Prostate gland (tissue), 2 donors: ENCODE measurements around the gene ZNF627. TPM values are rescaled to one million over a fixed set of nuclear protein-coding genes. Genes with fewer than 3 reads are reported as not detected.
"Not testable (repeated sequence)": the region's sequence is repeated elsewhere in the genome, so short reads cannot be mapped to it uniquely, and the experiment has no call there.

ENCODE experiments used
- DNase-seq: peaks from one replicate; pipeline ENCODE4 v3.0.0-alpha.2; 2019; ENCODE audit warnings: low spot score
- H3K27ac ChIP-seq, 2 donors: fragments of 200-600 bp; sonication (generic); 2 replicates each; pipeline ENCODE4 v1.5.1; 2017 to 2019
- H3K27me3 ChIP-seq: fragments of 200-600 bp; sonication (generic); replicated peaks from 2 replicates; pipeline ENCODE4 v1.5.1; 2019; ENCODE audit not compliant: insufficient read depth
- H3K36me3 ChIP-seq, 2 donors: fragments of 200-600 bp; sonication (generic); 1 replicate in 1 of 2; 2 replicates in 1 of 2; pipeline versions ENCODE4 v1.5.1 to v1.8.1; 2017 to 2019
- H3K4me1 ChIP-seq: fragments of 200-600 bp; sonication (generic); replicated peaks from 2 replicates; pipeline ENCODE4 v1.5.1; 2019
- H3K4me3 ChIP-seq, 2 donors: fragments of 200-600 bp; sonication (generic); 2 replicates each; pipeline ENCODE4 v1.5.1; 2017 to 2019
- H3K9me3 ChIP-seq: fragments of 200-600 bp; sonication (generic); 2 replicates; pipeline ENCODE4 v1.5.1; 2017
- POLR2A ChIP-seq: fragments of 450-650 bp; IDR thresholded peaks from one replicate; pipeline ENCODE4 v1.6.1; 2016; ENCODE audit warnings: antibody characterized with exemption, mild to moderate bottlenecking
- POLR2AphosphoS5 ChIP-seq: sonication (generic); formaldehyde crosslinking; IDR thresholded peaks from one replicate; pipeline ENCODE4 v1.6.1; 2017; ENCODE audit warnings: antibody characterized with exemption
- WGBS: methylation state at CpG from one replicate; pipeline ENCODE4 v1.1.5; 2018; 5-methylcytosine and 5-hydroxymethylcytosine counted together
- intact Hi-C: fragments of 100-400 bp; cut with DNase I; formaldehyde crosslinking; loops from one replicate; pipeline ENCODE4 v1.14.2; 2022
- total RNA-seq, 2 donors: library from RNA; depleted of rRNA; stranded (reverse); fragments of >200 nt; gene quantifications; one replicate each; pipeline ENCODE4 v1.1.0, GENCODE V29; 2016
- TF ChIP-seq, protein P1 (sequence below), 4 experiments: fragments of 200-600 bp in 2 of 4; fragments of 450-650 bp in 2 of 4; sonication (generic) in 2 of 4; IDR thresholded peaks; 1 replicate in 3 of 4; 2 replicates in 1 of 4; pipeline ENCODE4 v1.5.1; 2016 to 2019; ENCODE audit warnings: antibody characterized with exemption in 4 of 4, mild to moderate bottlenecking in 2 of 4, moderate library complexity in 2 of 4

Gene ZNF627
- total RNA-seq, 2 donors from 2014 or later: 17.8 to 20.5 TPM

DNA sequence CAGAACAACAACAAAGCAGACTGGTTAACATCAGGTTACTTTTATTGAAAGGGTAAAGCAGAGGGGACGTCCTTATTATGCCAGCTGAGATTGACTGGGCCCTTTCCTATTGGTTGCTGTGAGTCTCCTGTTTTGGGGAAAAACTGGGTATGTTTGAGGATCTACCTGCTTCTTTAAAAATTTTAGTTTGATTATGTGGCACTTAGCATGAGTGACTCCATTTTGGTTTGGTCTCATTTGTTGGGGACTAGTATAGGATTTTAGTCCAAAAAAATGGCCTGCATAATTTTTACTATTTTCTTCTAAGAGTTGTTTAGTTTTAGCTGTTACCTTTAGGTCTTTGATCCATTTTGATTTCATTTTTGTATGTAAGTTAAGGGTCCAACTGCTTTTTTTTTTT, 14.4 kb downstream of the ZNF627 start:
- intact Hi-C loops: no loop called here
- H3K4me1 ChIP-seq: no peaks in the 10 kb centered on the region
- H3K27ac ChIP-seq: no peak overlapping the region
- TF ChIP-seq, protein P1, sequence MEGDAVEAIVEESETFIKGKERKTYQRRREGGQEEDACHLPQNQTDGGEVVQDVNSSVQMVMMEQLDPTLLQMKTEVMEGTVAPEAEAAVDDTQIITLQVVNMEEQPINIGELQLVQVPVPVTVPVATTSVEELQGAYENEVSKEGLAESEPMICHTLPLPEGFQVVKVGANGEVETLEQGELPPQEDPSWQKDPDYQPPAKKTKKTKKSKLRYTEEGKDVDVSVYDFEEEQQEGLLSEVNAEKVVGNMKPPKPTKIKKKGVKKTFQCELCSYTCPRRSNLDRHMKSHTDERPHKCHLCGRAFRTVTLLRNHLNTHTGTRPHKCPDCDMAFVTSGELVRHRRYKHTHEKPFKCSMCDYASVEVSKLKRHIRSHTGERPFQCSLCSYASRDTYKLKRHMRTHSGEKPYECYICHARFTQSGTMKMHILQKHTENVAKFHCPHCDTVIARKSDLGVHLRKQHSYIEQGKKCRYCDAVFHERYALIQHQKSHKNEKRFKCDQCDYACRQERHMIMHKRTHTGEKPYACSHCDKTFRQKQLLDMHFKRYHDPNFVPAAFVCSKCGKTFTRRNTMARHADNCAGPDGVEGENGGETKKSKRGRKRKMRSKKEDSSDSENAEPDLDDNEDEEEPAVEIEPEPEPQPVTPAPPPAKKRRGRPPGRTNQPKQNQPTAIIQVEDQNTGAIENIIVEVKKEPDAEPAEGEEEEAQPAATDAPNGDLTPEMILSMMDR (IDR thresholded peaks at IDR 0.05): no peak
- no peak for TF ChIP-seq POLR2AphosphoS5
- TF ChIP-seq POLR2A: no peak
- DNase-seq: no peak
- H3K36me3 ChIP-seq: peaks cover 0 to 1% of the 10 kb centered on the region in 2 donors
- no peaks in the 10 kb centered on the region for H3K27me3 ChIP-seq
- WGBS: 90% methylated on average over 1 of the region's 1 CpG
- H3K9me3 ChIP-seq: no peaks in the 10 kb centered on the region
- no peak overlapping the region for H3K4me3 ChIP-seq

DNA sequence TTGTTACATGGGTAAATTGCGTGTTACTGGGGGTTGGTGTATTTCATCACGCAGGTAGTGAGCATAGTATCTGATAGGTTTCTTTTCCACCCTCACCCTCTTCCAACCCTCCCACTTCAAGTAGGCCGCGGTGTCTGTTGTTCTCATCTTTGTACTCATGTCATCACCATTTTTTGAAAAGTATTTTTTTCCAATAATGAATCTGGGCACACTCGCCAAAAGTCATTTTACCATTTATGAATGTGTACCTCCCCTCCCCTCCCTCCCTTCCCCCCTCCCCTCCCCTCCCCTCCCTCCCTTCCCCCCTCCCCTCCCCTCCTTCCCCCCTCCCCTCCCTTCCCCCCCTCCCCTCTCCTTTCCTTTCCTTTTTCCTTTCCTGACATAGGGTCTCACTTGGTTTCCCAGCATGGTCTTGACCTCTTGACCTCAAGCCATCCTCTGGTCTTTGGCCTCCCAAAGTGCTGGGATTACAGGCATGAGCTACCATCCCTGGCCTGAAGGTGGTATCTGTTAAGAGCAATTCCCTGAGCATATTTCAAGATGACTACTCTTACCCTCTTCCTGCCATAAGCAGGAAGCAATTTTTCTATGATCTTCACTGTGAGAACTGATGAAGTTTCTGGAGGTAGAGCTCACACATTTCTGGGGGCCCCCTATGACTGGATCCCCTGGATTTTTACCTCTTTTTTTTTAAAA, 15.7 kb downstream of the ZNF627 start:
- TF ChIP-seq POLR2A (no peak), POLR2AphosphoS5 (no peak)
- TF ChIP-seq, protein P1 (IDR thresholded peaks at IDR 0.05): no peak
- Histone ChIP-seq H3K4me1 (no peaks in the 10 kb centered on the region), H3K4me3 (no peak overlapping the region), H3K9me3 (no peaks in the 10 kb centered on the region), H3K27me3 (no peaks in the 10 kb centered on the region), H3K27ac (no peak overlapping the region), H3K36me3 (peaks cover 8 to 13% of the 10 kb centered on the region in 2 donors)
- DNase-seq: no peak
- intact Hi-C loops: no loop called here
- 94% methylated on average over 5 of the region's 5 CpGs for WGBS

DNA sequence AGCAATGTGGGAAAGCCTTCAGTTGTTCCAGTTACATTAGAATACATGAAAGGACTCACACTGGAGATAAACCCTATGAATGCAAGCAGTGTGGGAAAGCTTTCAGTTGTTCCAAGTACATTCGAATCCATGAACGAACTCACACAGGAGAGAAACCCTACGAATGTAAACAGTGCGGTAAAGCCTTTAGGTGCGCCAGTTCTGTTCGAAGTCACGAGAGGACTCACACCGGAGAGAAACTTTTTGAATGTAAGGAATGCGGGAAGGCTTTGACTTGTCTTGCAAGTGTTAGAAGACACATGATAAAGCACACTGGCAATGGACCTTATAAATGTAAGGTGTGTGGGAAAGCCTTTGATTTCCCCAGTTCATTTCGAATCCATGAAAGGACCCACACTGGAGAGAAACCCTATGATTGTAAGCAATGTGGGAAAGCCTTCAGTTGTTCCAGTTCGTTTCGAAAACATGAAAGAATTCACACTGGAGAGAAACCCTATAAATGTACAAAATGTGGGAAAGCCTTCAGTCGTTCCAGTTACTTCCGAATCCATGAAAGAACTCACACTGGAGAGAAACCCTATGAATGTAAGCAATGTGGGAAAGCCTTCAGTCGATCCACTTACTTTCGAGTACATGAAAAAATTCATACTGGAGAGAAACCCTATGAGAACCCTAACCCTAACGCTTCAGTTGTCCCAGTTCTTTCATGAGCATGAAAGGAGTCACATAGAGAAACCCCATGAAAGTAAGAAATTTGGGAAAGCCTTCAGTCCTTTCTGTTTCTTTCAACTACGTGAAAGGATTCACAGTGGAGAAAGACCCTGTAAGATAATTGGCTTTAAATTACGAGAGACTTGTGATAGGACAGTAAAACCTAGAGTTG, 20.1 kb downstream of the ZNF627 start:
- Histone ChIP-seq H3K4me3 (no peak overlapping the region), H3K4me1 (no peaks in the 10 kb centered on the region), H3K27ac (no peak overlapping the region), H3K9me3 (no peaks in the 10 kb centered on the region), H3K36me3 (peaks cover 8 to 13% of the 10 kb centered on the region in 2 donors), H3K27me3 (no peaks in the 10 kb centered on the region)
- intact Hi-C loops: no loop called here
- TF ChIP-seq POLR2A (no peak), POLR2AphosphoS5 (no peak)
- TF ChIP-seq, protein P1 (IDR thresholded peaks at IDR 0.05): no peak
- DNase-seq: no peak
- WGBS: 96% methylated on average over 19 of the region's 19 CpGs

DNA sequence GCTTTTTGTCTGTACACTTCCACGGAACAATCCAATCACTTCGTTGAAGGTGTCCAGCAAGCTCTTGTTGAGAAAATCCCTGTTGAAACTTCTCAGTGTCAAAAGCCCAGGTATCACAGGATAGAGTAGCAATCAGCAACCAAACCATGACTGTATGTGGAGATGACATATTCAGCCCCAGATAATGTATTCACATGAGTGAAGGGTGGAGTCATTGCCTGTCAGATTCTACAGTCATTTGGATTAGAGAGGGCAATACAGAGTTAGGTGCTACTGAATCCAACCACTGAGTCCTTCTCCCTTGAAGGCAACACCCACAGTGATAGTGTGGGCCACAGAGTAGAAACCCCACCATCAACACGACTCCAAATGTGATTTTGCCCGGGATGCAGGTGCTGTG, 23.3 kb downstream of the ZNF627 start:
- Histone ChIP-seq H3K27ac (no peak overlapping the region), H3K4me3 (no peak overlapping the region), H3K27me3 (no peaks in the 10 kb centered on the region), H3K9me3 (no peaks in the 10 kb centered on the region), H3K36me3 (peaks cover 8 to 13% of the 10 kb centered on the region in 2 donors), H3K4me1 (no peaks in the 10 kb centered on the region)
- no peak for DNase-seq
- intact Hi-C loops: no loop called here
- TF ChIP-seq, protein P1 (IDR thresholded peaks at IDR 0.05): no peak
- no peak for TF ChIP-seq POLR2AphosphoS5
- TF ChIP-seq POLR2A: no peak
- 71% methylated on average over 4 of the region's 4 CpGs for WGBS

DNA sequence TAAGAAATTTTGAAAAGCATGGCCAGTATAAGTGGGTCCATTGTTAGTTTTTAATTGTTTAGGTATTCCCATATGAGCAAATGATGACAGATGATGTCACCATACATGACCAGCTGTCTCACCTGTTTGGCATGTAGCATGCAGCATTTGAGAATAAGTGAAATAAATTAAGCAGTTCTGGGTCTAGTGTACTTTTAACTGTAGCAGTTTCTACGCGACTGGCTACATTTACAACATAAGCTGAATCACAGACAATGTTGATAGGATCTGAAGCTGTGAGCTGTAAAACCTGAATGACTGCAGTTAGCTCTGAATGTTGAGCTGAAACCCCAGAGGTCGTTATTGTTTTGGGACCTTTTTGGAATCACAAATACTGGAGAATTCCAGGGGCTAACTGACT, 25.1 kb downstream of the ZNF627 start:
- H3K9me3 ChIP-seq, H3K4me1 ChIP-seq, H3K27ac ChIP-seq, H3K4me3 ChIP-seq, intact Hi-C loops, H3K27me3 ChIP-seq, H3K36me3 ChIP-seq, DNase-seq: not testable (repeated sequence)
- WGBS: 22% methylated on average over 3 of the region's 3 CpGs
